ENCODE data around the gene DNAJB1.
"Not testable (repeated sequence)": the region's sequence is repeated elsewhere in the genome, so short reads cannot be mapped to it uniquely, and the experiment has no call there.

DNAJB1 gene

GRCh38 chr19:14507704-14508542 is 10.3 kb downstream of the DNAJB1 start:
- H2BK5ac ChIP-seq (ENCODE audit: low read depth, low read length, poor library complexity, severe bottlenecking) = no peak overlapping the region
- H3K18ac ChIP-seq (ENCODE audit: low read depth in 1 of 2, low read length in 2 of 2) = no peak overlapping the region
- no peak overlapping the region for H3K14ac ChIP-seq (ENCODE audit: low read length in 2 of 2)
- no peak overlapping the region for H3K23ac ChIP-seq (ENCODE audit: low read length in 2 of 2)
- no peak overlapping the region for H2BK120ac ChIP-seq (ENCODE audit: low read depth, low read length)
- no peak overlapping the region for H3K9ac ChIP-seq (ENCODE audit: low read length)
- no peak overlapping the region for H3K27ac ChIP-seq (ENCODE audit: low read length, poor library complexity, severe bottlenecking)
- peaks cover 21% of the 10 kb centered on the region for H3K4me1 ChIP-seq (ENCODE audit: control insufficient read depth, insufficient read depth, low read depth, low read length)
- no peaks in the 10 kb centered on the region for H3K36me3 ChIP-seq (ENCODE audit: control insufficient read depth in 1 of 2, insufficient read depth in 2 of 2, low read depth in 1 of 2, low read length in 2 of 2)
- no peak overlapping the region for H3K4ac ChIP-seq (ENCODE audit: low read depth in 1 of 2, low read length in 2 of 2)
- peaks cover 3% of the 10 kb centered on the region for H3K79me1 ChIP-seq (replicated peaks; ENCODE audit: low read length, poor library complexity, severe bottlenecking)
- H3K4me3 ChIP-seq (ENCODE audit: insufficient read depth in 1 of 2, low read depth in 1 of 2, low read length in 2 of 2) = no peak overlapping the region
- H4K8ac ChIP-seq (ENCODE audit: low read length) = no peak overlapping the region
- no peaks in the 10 kb centered on the region for H3K9me3 ChIP-seq (ENCODE audit: control insufficient read depth, low read length)
- no peaks in the 10 kb centered on the region for H3K27me3 ChIP-seq (ENCODE audit: control insufficient read depth in 1 of 2, insufficient read depth in 1 of 2, low read length in 2 of 2)
- WGBS = 58% methylated on average over 8 of the region's 12 CpGs
- H2BK15ac ChIP-seq (ENCODE audit: low read depth, poor library complexity, severe bottlenecking) = no peak overlapping the region
- H2AK5ac ChIP-seq (ENCODE audit: low read length, severe bottlenecking) = no peak overlapping the region
- peak; percentile 88 for DNase-seq
- H2BK12ac ChIP-seq (ENCODE audit: low read length in 2 of 2) = no peak overlapping the region
- no peak overlapping the region for H3K4me2 ChIP-seq (ENCODE audit: low read length, poor library complexity, severe bottlenecking)
- no peak overlapping the region for H2AFZ ChIP-seq (ENCODE audit: low read depth, low read length)
- no peak overlapping the region for H4K91ac ChIP-seq (ENCODE audit: low read length)

- Histone ChIP-seq H3K27ac (ENCODE audit: low read length, poor library complexity, severe bottlenecking) (peak overlapping the region; percentile 76), H3K4me3 (ENCODE audit: insufficient read depth in 1 of 2, low read depth in 1 of 2, low read length in 2 of 2) (no peak overlapping the region), H3K4me1 (ENCODE audit: control insufficient read depth, insufficient read depth, low read depth, low read length) (peaks cover 18% of the 10 kb centered on the region), H3K9ac (ENCODE audit: low read length) (peak overlapping the region; percentile 70), H2BK120ac (ENCODE audit: low read depth, low read length) (peak overlapping the region; percentile 59), H3K14ac (ENCODE audit: low read length in 2 of 2) (no peak overlapping the region), H4K8ac (ENCODE audit: low read length) (peak overlapping the region; percentile 94), H2BK5ac (ENCODE audit: low read depth, low read length, poor library complexity, severe bottlenecking) (peak overlapping the region; percentile 77), H3K4me2 (ENCODE audit: low read length, poor library complexity, severe bottlenecking) (no peak overlapping the region), H3K36me3 (ENCODE audit: control insufficient read depth in 1 of 2, insufficient read depth in 2 of 2, low read depth in 1 of 2, low read length in 2 of 2) (no peaks in the 10 kb centered on the region), H4K91ac (ENCODE audit: low read length) (peak overlapping the region; percentile 64), H3K23ac (ENCODE audit: low read length in 2 of 2) (peak overlapping the region in 1 of 2 experiments; percentile 75), H3K4ac (ENCODE audit: low read depth in 1 of 2, low read length in 2 of 2) (peak overlapping the region; percentile 32 to 66), H3K18ac (ENCODE audit: low read depth in 1 of 2, low read length in 2 of 2) (peak overlapping the region; percentile 77 to 89), H3K9me3 (ENCODE audit: control insufficient read depth, low read length) (no peaks in the 10 kb centered on the region), H2AK5ac (ENCODE audit: low read length, severe bottlenecking) (peak overlapping the region; percentile 76), H2BK15ac (ENCODE audit: low read depth, poor library complexity, severe bottlenecking) (peak overlapping the region; percentile 89), H3K27me3 (ENCODE audit: control insufficient read depth in 1 of 2, insufficient read depth in 1 of 2, low read length in 2 of 2) (no peaks in the 10 kb centered on the region), H2BK12ac (ENCODE audit: low read length in 2 of 2) (peak overlapping the region; percentile 67 to 74), H3K79me1 (replicated peaks; ENCODE audit: low read length, poor library complexity, severe bottlenecking) (no peaks in the 10 kb centered on the region), H2AFZ (ENCODE audit: low read depth, low read length) (peak overlapping the region; percentile 79)
- 13% methylated on average over 15 of the region's 19 CpGs for WGBS
- DNase-seq = peak; percentile 86
Observed at GRCh38 chr19:14505488-14506239, 12.5 kb downstream of the DNAJB1 start.

- not testable (repeated sequence) for H3K23ac ChIP-seq (ENCODE audit: low read length in 2 of 2); H4K8ac ChIP-seq (ENCODE audit: low read length); H3K27ac ChIP-seq (ENCODE audit: low read length, poor library complexity, severe bottlenecking); H3K9me3 ChIP-seq (ENCODE audit: control insufficient read depth, low read length); H2BK12ac ChIP-seq (ENCODE audit: low read length in 2 of 2); H3K27me3 ChIP-seq (ENCODE audit: control insufficient read depth in 1 of 2, insufficient read depth in 1 of 2, low read length in 2 of 2); DNase-seq; H4K91ac ChIP-seq (ENCODE audit: low read length); H3K18ac ChIP-seq (ENCODE audit: low read depth in 1 of 2, low read length in 2 of 2); H2BK5ac ChIP-seq (ENCODE audit: low read depth, low read length, poor library complexity, severe bottlenecking); H3K79me1 ChIP-seq (replicated peaks; ENCODE audit: low read length, poor library complexity, severe bottlenecking); H3K4me3 ChIP-seq (ENCODE audit: insufficient read depth in 1 of 2, low read depth in 1 of 2, low read length in 2 of 2); H3K14ac ChIP-seq (ENCODE audit: low read length in 2 of 2); H2AFZ ChIP-seq (ENCODE audit: low read depth, low read length); H3K9ac ChIP-seq (ENCODE audit: low read length); H2BK120ac ChIP-seq (ENCODE audit: low read depth, low read length); H3K4me2 ChIP-seq (ENCODE audit: low read length, poor library complexity, severe bottlenecking); H3K4ac ChIP-seq (ENCODE audit: low read depth in 1 of 2, low read length in 2 of 2); H2BK15ac ChIP-seq (ENCODE audit: low read depth, poor library complexity, severe bottlenecking); H2AK5ac ChIP-seq (ENCODE audit: low read length, severe bottlenecking); H3K36me3 ChIP-seq (ENCODE audit: control insufficient read depth in 1 of 2, insufficient read depth in 2 of 2, low read depth in 1 of 2, low read length in 2 of 2)
- WGBS = 88% methylated on average over 8 of the region's 8 CpGs
- peaks cover 18% of the 10 kb centered on the region for H3K4me1 ChIP-seq (ENCODE audit: control insufficient read depth, insufficient read depth, low read depth, low read length)
Observed at GRCh38 chr19:14504575-14504974, 13.6 kb downstream of the DNAJB1 start.

DNA sequence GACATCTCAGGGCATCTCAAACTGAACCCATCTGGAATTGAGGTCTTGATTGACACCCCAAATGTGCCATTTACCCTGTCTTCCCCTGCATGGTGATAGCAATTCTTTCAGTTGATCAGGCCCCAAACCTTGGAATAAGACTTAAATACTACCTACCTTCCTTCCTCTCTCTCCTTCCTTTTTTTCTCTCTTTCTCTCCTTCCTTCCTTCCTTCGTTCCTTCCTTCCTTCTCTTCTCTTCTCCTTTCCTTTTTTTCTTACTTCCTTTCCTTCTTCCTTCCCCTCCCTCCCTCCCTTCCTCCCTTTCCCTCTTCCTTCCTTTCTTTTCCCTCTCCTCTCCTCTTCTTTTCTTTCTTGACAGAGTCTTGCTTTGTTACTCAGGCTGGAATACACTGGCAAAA is 14.9 kb downstream of the DNAJB1 start:
- Histone ChIP-seq H3K4me1 (ENCODE audit: control insufficient read depth, insufficient read depth, low read depth, low read length) (peaks cover 18% of the 10 kb centered on the region), H3K4me3 (ENCODE audit: insufficient read depth in 1 of 2, low read depth in 1 of 2, low read length in 2 of 2) (no peak overlapping the region), H3K79me1 (replicated peaks; ENCODE audit: low read length, poor library complexity, severe bottlenecking) (no peaks in the 10 kb centered on the region), H2BK15ac (ENCODE audit: low read depth, poor library complexity, severe bottlenecking) (no peak overlapping the region), H3K9me3 (ENCODE audit: control insufficient read depth, low read length) (no peaks in the 10 kb centered on the region), H3K18ac (ENCODE audit: low read depth in 1 of 2, low read length in 2 of 2) (no peak overlapping the region), H4K8ac (ENCODE audit: low read length) (no peak overlapping the region), H2AFZ (ENCODE audit: low read depth, low read length) (no peak overlapping the region), H2BK120ac (ENCODE audit: low read depth, low read length) (no peak overlapping the region), H4K91ac (ENCODE audit: low read length) (no peak overlapping the region), H3K4ac (ENCODE audit: low read depth in 1 of 2, low read length in 2 of 2) (no peak overlapping the region), H3K27ac (ENCODE audit: low read length, poor library complexity, severe bottlenecking) (no peak overlapping the region), H2BK5ac (ENCODE audit: low read depth, low read length, poor library complexity, severe bottlenecking) (no peak overlapping the region), H2AK5ac (ENCODE audit: low read length, severe bottlenecking) (no peak overlapping the region), H2BK12ac (ENCODE audit: low read length in 2 of 2) (no peak overlapping the region), H3K23ac (ENCODE audit: low read length in 2 of 2) (no peak overlapping the region), H3K14ac (ENCODE audit: low read length in 2 of 2) (no peak overlapping the region), H3K4me2 (ENCODE audit: low read length, poor library complexity, severe bottlenecking) (no peak overlapping the region), H3K9ac (ENCODE audit: low read length) (no peak overlapping the region), H3K36me3 (ENCODE audit: control insufficient read depth in 1 of 2, insufficient read depth in 2 of 2, low read depth in 1 of 2, low read length in 2 of 2) (no peaks in the 10 kb centered on the region), H3K27me3 (ENCODE audit: control insufficient read depth in 1 of 2, insufficient read depth in 1 of 2, low read length in 2 of 2) (no peaks in the 10 kb centered on the region)
- DNase-seq = no peak
- WGBS = 75% methylated on average over 1 of the region's 1 CpG
